ENCODE results near the gene DPEP3.

GRCh38 chr16:67940446-67941089, 39.7 kb downstream of the DPEP3 start:
- TF ChIP-seq, protein P1, sequence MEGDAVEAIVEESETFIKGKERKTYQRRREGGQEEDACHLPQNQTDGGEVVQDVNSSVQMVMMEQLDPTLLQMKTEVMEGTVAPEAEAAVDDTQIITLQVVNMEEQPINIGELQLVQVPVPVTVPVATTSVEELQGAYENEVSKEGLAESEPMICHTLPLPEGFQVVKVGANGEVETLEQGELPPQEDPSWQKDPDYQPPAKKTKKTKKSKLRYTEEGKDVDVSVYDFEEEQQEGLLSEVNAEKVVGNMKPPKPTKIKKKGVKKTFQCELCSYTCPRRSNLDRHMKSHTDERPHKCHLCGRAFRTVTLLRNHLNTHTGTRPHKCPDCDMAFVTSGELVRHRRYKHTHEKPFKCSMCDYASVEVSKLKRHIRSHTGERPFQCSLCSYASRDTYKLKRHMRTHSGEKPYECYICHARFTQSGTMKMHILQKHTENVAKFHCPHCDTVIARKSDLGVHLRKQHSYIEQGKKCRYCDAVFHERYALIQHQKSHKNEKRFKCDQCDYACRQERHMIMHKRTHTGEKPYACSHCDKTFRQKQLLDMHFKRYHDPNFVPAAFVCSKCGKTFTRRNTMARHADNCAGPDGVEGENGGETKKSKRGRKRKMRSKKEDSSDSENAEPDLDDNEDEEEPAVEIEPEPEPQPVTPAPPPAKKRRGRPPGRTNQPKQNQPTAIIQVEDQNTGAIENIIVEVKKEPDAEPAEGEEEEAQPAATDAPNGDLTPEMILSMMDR (IDR thresholded peaks at IDR 0.05; ENCODE audit: poor library complexity) = no peak
- no peak for TF ChIP-seq EZH2 (IDR thresholded peaks at IDR 0.05; ENCODE audit: borderline replicate concordance)
- TF ChIP-seq EZH2phosphoT487 (IDR thresholded peaks at IDR 0.05; ENCODE audit: low read depth, severe bottlenecking, unreplicated experiment) = no peak
